OCI-LY1 (cell line): ENCODE results near the gene MAPK1.

ENCODE experiments used
- H2AFZ ChIP-seq: fragments of 200-600 bp; sonication (generic), shearing (Covaris generic); 2 replicates; pipeline ENCODE4 v1.6.0; 2014; ENCODE audit warnings: antibody characterized with exemption, mild to moderate bottlenecking, low read length
- H3F3A ChIP-seq: fragments of 200-600 bp; sonication (generic), shearing (Covaris generic); 2 replicates; pipeline ENCODE4 v1.6.0; 2014; ENCODE audit warnings: mild to moderate bottlenecking, antibody characterized with exemption, low read length, moderate library complexity; ENCODE audit not compliant: insufficient read depth
- H3K27ac ChIP-seq: fragments of 200-600 bp; sonication (generic); 2 replicates; pipeline ENCODE4 v1.5.1; 2014; ENCODE audit warnings: low read length, mixed run types, mild to moderate bottlenecking, low read depth; ENCODE audit not compliant: poor library complexity, severe bottlenecking
- H3K27me3 ChIP-seq: fragments of 200-600 bp; sonication (generic); 2 replicates; pipeline ENCODE4 v1.6.0; 2014; ENCODE audit warnings: antibody characterized with exemption, mild to moderate bottlenecking, low read length, moderate library complexity; ENCODE audit not compliant: insufficient read depth
- H3K36me3 ChIP-seq: fragments of 200-600 bp; sonication (generic); 2 replicates; pipeline ENCODE4 v1.6.1; 2014; ENCODE audit warnings: mild to moderate bottlenecking, antibody characterized with exemption, low read length, moderate library complexity, mixed read lengths; ENCODE audit not compliant: insufficient read depth
- H3K4me1 ChIP-seq: fragments of 200-600 bp; sonication (generic); 2 replicates; pipeline ENCODE4 v1.5.1; 2014; ENCODE audit warnings: mild to moderate bottlenecking, low read length, moderate library complexity; ENCODE audit not compliant: insufficient read depth, severe bottlenecking
- H3K4me2 ChIP-seq: fragments of 200-600 bp; sonication (generic), shearing (Covaris generic); 2 replicates; pipeline ENCODE4 v1.6.1; 2014; ENCODE audit warnings: low read length
- H3K4me3 ChIP-seq: fragments of 200-600 bp; sonication (generic); 2 replicates; pipeline ENCODE4 v1.5.1; 2014; ENCODE audit warnings: low read length, low read depth, mild to moderate bottlenecking, mixed read lengths; ENCODE audit not compliant: poor library complexity, severe bottlenecking
- H3K79me2 ChIP-seq: fragments of 200-600 bp; shearing (Covaris generic); 2 replicates; pipeline ENCODE4 v1.6.1; 2016; ENCODE audit warnings: mixed run types, low read length, mixed read lengths; ENCODE audit not compliant: insufficient read depth
- H3K9ac ChIP-seq: fragments of 200-600 bp; sonication (generic), shearing (Covaris generic); 2 replicates; pipeline ENCODE4 v1.6.1; 2014; ENCODE audit warnings: mild to moderate bottlenecking, low read length, mixed read lengths
- H3K9me2 ChIP-seq: fragments of 200-600 bp; sonication (generic), shearing (Covaris generic); 2 replicates; pipeline ENCODE4 v1.6.1; 2014; ENCODE audit warnings: low read depth, mild to moderate bottlenecking, low read length, mixed read lengths
- H3K9me3 ChIP-seq: fragments of 200-600 bp; shearing (Covaris generic); 2 replicates; pipeline ENCODE4 v1.6.1; 2014; ENCODE audit warnings: low read length, mixed read lengths
- H4K20me1 ChIP-seq: fragments of 200-600 bp; sonication (generic), shearing (Covaris generic); 2 replicates; pipeline ENCODE4 v1.6.0; 2016; ENCODE audit warnings: mild to moderate bottlenecking, low read length; ENCODE audit not compliant: insufficient read depth
- EZH2 ChIP-seq: fragments of 200-600 bp; sonication (generic), shearing (Covaris generic); IDR thresholded peaks from 2 replicates; pipeline ENCODE4 v1.8.0; 2017; ENCODE audit warnings: borderline replicate concordance, mixed run types, mild to moderate bottlenecking, antibody characterized with exemption, low read length, moderate library complexity, mixed read lengths
- TF ChIP-seq, protein P1 (sequence below): fragments of 200-600 bp; sonication (generic), shearing (Covaris generic); IDR thresholded peaks from 2 replicates; pipeline ENCODE4 v1.5.1; 2017; ENCODE audit warnings: mild to moderate bottlenecking, antibody characterized with exemption, low read length, moderate library complexity, mixed read lengths

MAPK1 gene

DNA sequence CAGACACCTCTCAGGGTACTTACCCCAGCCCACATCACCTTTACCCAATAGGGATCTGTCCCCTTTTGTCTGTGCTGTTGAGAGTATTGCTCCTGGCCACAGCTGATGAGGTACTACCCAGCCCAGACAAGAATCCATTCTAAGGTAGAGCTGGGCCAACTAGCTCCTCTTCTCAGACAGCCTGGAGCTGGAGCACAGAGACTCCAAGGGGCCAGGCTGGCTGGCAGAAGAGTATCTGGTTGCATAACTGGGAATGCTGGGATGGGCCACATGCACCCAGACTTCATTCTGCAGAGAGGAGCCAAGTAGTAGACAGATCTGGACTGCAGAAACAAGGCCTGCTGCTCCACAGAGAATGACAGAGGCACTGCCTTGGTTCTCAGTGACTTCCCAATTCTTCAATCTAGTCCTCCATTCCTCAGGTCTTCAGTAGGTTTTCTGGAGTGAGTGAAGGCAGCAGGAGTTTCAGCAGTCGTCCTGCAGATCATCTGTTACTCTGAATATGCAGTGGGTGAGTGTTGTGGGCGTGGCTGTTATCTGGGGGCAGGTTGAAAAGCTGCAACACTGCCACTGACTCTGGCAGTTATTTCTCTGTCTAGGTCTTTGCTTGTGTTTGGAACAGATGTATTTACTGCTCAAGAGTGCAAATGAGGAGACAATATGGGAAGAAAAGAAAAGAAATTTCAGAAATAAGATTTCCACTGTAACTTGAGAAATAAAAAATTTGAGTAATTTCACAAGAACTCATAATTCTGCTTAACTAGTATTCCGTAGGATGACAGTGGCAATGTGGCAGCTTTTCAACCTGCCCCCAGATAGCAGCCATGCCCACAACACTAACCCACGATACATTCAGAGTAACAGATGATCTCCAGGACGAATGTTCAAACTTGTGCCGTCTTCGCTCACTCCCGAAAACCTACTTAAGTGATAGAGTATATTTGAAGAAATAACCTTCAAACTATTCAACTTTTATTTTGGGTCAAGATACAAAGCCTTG, 34.9 kb downstream of the MAPK1 start:
- H3K9me3 ChIP-seq = no peaks in the 10 kb centered on the region
- H3F3A ChIP-seq = no peaks in the 10 kb centered on the region

DNA sequence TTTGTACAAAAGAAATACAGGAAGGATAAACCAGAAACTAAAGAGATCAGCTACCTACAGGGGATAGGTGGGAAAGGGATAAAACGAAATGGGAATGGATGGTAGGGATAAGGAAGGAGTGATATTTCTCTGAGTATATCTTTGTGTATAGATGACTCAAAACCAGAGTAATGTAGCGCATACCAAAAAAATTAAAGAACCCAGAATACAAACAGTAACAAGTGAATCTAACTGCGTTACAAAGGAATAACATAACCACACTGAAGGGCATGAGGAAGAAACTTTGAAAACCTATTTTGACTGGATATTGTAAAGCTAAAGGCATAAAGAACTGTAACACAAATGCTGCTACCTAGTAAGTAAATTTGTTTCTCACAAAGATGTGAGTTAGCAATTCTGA, 37.9 kb downstream of the MAPK1 start:
- Histone ChIP-seq H3K27me3 (no peaks in the 10 kb centered on the region), H3K4me3 (no peak overlapping the region), H3K36me3 (peaks cover 18% of the 10 kb centered on the region), H4K20me1 (no peaks in the 10 kb centered on the region; the same call in 1 of the 2 replicates), H3K4me2 (no peak overlapping the region), H3K4me1 (peaks cover 25% of the 10 kb centered on the region), H3K27ac (no peak overlapping the region), H3K9me2 (no peaks in the 10 kb centered on the region), H3F3A (no peaks in the 10 kb centered on the region), H3K9ac (no peak overlapping the region), H3K9me3 (0 out of 2 replicates have a peak, but pooled peaks cover 3% of the 10 kb centered on the region), H3K79me2 (peaks cover 97% of the 10 kb centered on the region), H2AFZ (no peak overlapping the region)
- TF ChIP-seq, protein P1, sequence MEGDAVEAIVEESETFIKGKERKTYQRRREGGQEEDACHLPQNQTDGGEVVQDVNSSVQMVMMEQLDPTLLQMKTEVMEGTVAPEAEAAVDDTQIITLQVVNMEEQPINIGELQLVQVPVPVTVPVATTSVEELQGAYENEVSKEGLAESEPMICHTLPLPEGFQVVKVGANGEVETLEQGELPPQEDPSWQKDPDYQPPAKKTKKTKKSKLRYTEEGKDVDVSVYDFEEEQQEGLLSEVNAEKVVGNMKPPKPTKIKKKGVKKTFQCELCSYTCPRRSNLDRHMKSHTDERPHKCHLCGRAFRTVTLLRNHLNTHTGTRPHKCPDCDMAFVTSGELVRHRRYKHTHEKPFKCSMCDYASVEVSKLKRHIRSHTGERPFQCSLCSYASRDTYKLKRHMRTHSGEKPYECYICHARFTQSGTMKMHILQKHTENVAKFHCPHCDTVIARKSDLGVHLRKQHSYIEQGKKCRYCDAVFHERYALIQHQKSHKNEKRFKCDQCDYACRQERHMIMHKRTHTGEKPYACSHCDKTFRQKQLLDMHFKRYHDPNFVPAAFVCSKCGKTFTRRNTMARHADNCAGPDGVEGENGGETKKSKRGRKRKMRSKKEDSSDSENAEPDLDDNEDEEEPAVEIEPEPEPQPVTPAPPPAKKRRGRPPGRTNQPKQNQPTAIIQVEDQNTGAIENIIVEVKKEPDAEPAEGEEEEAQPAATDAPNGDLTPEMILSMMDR = no peak
- no peak for TF ChIP-seq EZH2

More for the DNA sequence above, 34.9 kb downstream of the MAPK1 start:
- Histone ChIP-seq H3K36me3 (peaks cover 9% of the 10 kb centered on the region; the same call in 1 of the 2 replicates), H3K4me1 (peaks cover 54% of the 10 kb centered on the region), H3K9me2 (no peaks in the 10 kb centered on the region), H3K4me3 (no peak overlapping the region), H3K27ac (peak overlapping the region; percentile 49), H3K4me2 (no peak overlapping the region), H4K20me1 (no peaks in the 10 kb centered on the region; the same call in 1 of the 2 replicates), H2AFZ (no peak overlapping the region), H3K9ac (no peak overlapping the region), H3K79me2 (peaks cover 98% of the 10 kb centered on the region), H3K27me3 (no peaks in the 10 kb centered on the region)
- TF ChIP-seq, protein P1 = no peak
- TF ChIP-seq EZH2 = no peak

DNA sequence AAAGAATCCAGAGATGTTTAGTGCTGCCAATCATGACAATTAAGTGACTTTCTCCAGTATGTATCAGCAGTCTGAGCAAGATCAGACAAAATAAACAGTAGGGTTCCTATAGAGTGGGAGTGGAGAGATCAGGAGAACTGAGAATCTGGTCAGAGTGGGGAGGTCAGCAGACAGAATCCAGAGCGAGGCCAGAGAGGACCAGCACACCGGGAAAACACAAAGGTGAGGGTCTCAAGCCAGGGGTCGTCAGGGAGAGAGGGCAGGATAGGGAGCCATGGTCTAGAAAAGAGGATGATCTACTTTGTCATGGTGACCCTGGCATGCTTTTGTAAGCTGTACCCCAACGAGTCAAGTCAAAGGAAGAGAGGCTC, 39.2 kb downstream of the MAPK1 start:
- Histone ChIP-seq H3K79me2 (peaks cover 99% of the 10 kb centered on the region), H3K27ac (no peak overlapping the region), H3K4me3 (no peak overlapping the region), H3K4me1 (peaks cover 26% of the 10 kb centered on the region), H3F3A (no peaks in the 10 kb centered on the region), H3K4me2 (no peak overlapping the region), H3K9ac (no peak overlapping the region), H2AFZ (no peak overlapping the region), H3K9me3 (0 out of 2 replicates have a peak, but pooled peaks cover 3% of the 10 kb centered on the region), H3K36me3 (peaks cover 21% of the 10 kb centered on the region), H3K9me2 (no peaks in the 10 kb centered on the region), H4K20me1 (no peaks in the 10 kb centered on the region; the same call in 1 of the 2 replicates), H3K27me3 (no peaks in the 10 kb centered on the region)
- no peak for TF ChIP-seq EZH2
- TF ChIP-seq, protein P1 = no peak
